GM10847 (cell line): ENCODE results near the gene TAS2R16.

Experiments used
- POLR2A ChIP-seq: IDR thresholded peaks from 2 replicates; pipeline ENCODE4 v1.6.1; 2011; ENCODE audit not compliant: insufficient read length; ENCODE audit errors: extremely low read depth

Gene TAS2R16

GRCh38 chr7:122989041-122989440 is 6.5 kb downstream of the TAS2R16 start:
- no peak for TF ChIP-seq POLR2A

- TF ChIP-seq POLR2A = no peak
Observed at GRCh38 chr7:122988333-122988732, 7.2 kb downstream of the TAS2R16 start.

GRCh38 chr7:122987463-122987862 is 8.0 kb downstream of the TAS2R16 start:
- no peak for TF ChIP-seq POLR2A

GRCh38 chr7:122984021-122984420 is 11.5 kb downstream of the TAS2R16 start:
- TF ChIP-seq POLR2A = no peak

GRCh38 chr7:122983261-122983660 is 12.2 kb downstream of the TAS2R16 start:
- TF ChIP-seq POLR2A = no peak

GRCh38 chr7:122975341-122975740 is 20.2 kb downstream of the TAS2R16 start:
- TF ChIP-seq POLR2A = no peak

- TF ChIP-seq POLR2A = no peak
Observed at GRCh38 chr7:122974229-122974628, 21.3 kb downstream of the TAS2R16 start.

- no peak for TF ChIP-seq POLR2A
Observed at GRCh38 chr7:122972056-122972455, 23.4 kb downstream of the TAS2R16 start.

- TF ChIP-seq POLR2A = no peak
Observed at GRCh38 chr7:122970740-122971725, 24.5 kb downstream of the TAS2R16 start.

GRCh38 chr7:122968389-122968788 is 27.1 kb downstream of the TAS2R16 start:
- no peak for TF ChIP-seq POLR2A

- no peak for TF ChIP-seq POLR2A
Observed at GRCh38 chr7:122965306-122965705, 30.2 kb downstream of the TAS2R16 start.

- TF ChIP-seq POLR2A = no peak
Observed at GRCh38 chr7:122951006-122951405, 44.5 kb downstream of the TAS2R16 start.

GRCh38 chr7:122949186-122949585 is 46.3 kb downstream of the TAS2R16 start:
- TF ChIP-seq POLR2A = no peak
